ENCODE data around the gene HEXD.

Gene HEXD

GRCh38 chr17:82438401-82439193 lies 20.4 kb downstream of the HEXD start:
- FAIRE-seq (no peak), DNase-seq (ENCODE audit: insufficient read length, low spot score) (no peak)

DNA sequence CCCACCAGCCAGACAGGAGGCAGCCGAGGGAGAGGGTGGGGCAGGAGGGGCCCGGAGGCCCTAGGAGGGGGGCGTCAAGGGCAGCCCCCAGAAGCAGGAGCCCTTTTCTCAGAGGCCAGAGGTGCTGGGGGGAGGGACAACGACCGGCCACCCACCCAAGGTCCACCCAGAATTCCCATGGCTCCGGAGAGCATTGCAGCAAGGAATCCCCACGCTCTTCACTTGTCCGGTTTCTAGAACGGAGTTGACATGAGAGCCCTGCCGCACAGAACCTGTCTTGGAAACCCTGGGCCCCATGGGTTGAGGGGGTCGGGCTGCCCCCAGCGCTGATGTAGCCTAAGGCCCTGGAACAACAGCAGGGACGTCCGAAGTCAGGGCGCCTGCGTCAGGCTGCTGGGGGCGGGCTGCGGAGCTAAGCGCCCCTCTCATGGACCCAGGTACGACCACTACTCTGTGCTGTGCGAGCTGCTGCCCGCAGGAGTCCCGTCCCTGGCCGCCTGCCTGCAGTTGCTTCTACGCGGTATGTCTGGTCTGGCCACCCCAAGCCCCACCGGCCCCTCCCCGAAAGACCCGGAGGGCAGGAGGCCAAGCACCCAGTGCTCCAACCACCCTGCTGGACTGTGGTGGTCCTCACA lies 21.2 kb downstream of the HEXD start:
- FAIRE-seq (no peak), DNase-seq (ENCODE audit: insufficient read length, low spot score) (no peak)

- FAIRE-seq = no peak
Measured at GRCh38 chr17:82439829-82440365, 21.8 kb downstream of the HEXD start.

GRCh38 chr17:82440469-82440981 lies 22.4 kb downstream of the HEXD start:
- DNase-seq (ENCODE audit: insufficient read length, low spot score) = no peak
- no peak for FAIRE-seq

More at GRCh38 chr17:82439829-82440365, 21.8 kb downstream of the HEXD start:
- DNase-seq (ENCODE audit: insufficient read length, low spot score) = no peak

- FAIRE-seq (no peak), DNase-seq (ENCODE audit: insufficient read length, low spot score) (no peak)
Measured at GRCh38 chr17:82440991-82441627, 23.0 kb downstream of the HEXD start.

DNA sequence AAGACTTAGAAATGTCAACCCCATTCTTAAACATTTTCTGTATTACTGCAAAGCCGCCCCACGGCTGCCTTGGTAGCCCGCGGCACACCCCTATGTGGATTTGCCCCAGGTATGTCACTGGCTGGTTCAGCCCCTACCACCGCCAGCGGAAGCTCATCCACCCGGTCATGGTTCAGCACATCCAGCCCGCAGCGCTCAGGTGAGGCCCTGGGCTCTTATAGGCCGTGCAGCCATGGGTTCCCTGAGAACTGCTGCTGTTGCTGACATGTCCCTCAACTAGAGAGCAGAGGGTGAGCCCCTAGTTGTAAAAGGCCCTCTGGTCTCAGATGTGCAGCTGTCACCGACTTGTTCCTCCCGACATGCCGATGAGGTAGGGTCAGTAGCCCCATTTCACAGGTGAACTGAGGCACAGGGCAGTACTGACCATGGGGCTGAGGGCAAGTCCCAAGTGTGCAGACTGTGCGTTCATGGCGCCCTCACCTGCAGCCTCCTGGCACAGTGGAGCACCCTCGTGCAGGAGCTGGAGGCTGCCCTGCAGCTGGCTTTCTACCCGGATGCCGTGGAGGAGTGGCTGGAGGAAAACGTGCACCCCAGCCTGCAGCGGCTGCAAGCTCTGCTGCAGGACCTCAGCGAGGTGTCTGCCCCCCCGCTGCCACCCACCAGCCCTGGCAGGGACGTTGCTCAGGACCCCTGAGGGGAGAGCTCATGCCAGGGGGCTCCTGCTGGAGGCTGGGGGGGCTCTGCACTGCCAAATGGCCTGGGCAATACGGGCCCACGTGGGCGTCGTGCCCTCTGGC lies 23.7 kb downstream of the HEXD start:
- DNase-seq (ENCODE audit: insufficient read length, low spot score) (no peak), FAIRE-seq (no peak)

DNA sequence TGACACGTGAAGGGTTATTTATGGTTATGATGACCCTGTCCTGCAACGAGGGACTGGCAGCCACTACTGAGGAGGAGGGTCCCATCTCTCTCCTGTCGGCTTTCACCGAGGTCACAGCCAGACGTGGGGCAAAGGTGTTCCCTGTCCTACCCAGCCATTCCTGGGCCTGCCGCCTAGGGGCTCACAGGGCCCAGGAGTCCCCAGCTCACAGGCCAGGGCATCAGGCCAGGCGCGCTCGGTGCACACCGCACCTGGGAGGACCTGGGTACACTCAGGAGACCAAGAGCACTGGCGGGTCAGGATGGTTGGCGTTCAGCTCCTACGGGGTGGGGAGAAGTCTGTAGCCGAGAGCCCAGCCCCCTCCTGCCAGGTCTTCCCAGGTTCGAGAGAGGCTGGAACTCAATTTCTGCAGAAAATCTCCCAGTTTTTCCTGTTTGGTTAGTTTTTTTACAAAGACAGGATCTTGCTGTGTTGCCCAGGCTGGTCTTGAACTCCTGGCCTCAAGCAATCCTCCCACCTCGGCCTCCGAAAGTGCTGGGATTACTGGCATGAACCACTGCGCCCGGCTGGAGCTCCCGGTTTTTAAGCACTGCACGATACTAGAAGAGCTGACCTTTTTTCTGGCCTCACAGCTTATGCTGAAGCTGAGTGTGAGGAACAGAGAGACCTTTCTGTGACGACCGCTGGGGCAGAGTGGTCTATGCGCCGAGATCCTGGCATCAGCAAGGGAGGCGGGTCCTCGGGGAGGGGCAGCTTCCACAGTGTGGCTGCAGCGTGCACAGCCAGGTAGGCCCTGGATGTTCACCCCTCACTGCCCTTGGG lies 24.7 kb downstream of the HEXD start:
- DNase-seq (ENCODE audit: insufficient read length, low spot score) (no peak), FAIRE-seq (no peak)

DNA sequence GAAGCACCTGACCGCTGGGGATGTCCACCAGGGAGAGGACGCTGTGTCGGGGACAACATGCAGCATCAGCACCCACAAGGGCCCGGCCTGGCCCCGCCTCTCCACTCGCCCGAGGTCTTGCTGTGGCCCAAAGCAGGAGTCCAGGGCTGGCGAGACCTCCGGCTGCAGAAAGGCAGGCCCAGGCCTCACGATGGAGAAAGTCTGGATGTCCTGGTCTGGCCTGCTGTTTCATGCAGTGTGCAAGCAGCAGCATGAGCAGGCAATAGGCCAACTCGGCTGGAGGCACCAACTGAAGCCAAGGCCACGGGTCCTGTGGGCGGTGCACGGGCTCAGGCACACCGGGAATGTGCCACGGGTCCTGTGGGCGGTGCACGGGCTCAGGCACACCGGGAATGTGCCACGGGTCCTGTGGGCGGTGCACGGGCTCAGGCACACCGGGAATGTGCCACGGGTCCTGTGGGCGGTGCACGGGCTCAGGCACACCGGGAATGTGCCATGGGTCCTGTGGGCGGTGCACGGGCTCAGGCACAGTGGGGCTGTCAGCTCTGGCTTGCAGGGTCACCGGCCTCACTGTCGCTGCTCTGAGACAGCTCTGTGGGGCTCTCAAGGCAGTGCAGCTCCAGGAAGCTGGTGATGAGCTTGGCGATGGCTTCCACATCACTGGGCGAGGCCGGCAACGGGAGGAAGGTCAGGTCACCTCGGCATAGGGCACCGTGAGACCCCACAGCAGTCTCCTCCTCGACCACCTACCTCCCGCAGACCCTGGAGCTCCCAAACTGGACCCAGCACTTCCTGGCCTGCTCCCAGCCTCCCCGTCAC lies 25.5 kb downstream of the HEXD start:
- FAIRE-seq = no peak

DNA sequence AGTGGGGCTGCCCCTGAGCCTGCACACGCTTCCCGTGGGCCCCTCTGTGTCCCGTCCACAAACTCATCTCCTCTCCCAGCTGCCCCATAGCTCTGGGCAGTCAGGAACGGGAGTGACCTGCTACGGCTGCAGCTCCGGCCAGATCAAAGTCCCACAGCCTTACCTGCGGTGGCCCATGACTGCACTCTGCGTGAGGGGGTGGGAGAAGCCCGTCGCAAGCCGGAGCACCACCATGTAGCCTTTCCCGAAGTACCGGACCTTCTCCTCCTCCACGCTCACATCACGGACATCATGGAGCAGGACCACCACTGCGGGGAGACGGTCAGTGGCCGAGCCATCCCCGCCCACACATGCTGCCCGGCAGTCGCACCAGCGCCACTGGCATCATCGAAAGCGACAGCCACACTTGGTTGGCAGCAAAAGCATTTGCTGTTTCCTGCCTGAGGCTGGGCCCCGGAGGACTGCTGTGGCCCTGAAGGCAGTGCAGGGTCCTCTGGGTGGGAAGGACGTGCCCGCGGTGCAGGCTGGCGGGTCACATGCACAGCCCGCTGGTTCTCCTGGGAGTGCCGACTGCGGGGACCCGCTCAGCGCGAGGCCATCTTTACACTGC lies 26.2 kb downstream of the HEXD start:
- DNase-seq (ENCODE audit: insufficient read length, low spot score) (no peak), FAIRE-seq (no peak)

More for the DNA sequence above, 25.5 kb downstream of the HEXD start:
- DNase-seq (ENCODE audit: insufficient read length, low spot score) = no peak

DNA sequence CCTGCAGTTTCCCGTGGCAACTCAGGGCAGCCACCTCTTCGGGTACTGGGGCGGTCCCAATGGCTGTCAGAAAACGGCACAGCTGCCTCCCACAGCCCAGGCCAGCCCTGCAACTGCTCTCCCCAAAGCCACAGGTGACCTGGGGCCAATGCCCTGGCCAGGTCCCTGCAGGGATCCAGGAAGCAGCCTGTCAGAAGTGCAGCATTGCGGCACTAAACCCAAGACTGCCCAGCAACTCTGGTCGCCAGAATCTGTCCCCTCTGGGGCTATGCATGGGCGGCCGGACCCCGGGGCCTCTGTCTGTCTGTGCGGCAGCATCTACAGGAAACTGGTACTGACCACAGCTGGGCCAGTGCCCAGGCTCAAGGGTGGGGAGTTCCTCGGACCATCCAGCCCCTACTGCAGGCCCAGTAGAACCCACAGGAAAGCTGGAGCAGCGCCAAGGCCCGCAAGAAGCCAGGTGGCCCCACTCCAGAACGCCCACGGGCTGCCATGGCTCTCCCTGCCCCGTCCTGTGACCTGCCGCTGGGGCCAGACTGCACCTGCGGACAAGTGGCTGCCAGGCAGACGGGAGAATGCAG lies 26.9 kb downstream of the HEXD start:
- FAIRE-seq = no peak
- no peak for DNase-seq (ENCODE audit: insufficient read length, low spot score)

GRCh38 chr17:82445542-82445941 lies 27.4 kb downstream of the HEXD start:
- FAIRE-seq (no peak), DNase-seq (ENCODE audit: insufficient read length, low spot score) (no peak)

DNA sequence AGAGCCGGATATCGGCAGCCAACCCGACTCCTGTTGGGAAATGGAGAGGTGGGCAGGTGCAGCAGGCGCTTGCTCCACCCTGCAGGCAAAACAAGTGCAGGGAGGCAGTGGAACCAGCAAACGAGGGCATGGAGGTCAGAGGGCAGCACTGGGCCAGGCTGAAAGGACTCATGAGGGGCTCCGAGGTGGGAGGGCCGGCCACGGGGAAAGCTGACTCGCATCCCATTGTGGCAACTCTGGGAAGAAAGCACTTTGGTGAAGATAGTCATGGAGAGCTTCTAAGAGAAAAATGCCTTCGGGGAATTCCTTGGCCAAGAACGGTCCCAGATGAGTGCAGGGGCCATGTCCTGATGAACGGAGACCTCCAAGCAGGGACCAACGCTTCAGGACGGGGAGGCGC lies 28.0 kb downstream of the HEXD start:
- no peak for FAIRE-seq
- DNase-seq (ENCODE audit: insufficient read length, low spot score) = no peak

GRCh38 chr17:82446649-82447048 lies 28.5 kb downstream of the HEXD start:
- no peak for FAIRE-seq
- DNase-seq (ENCODE audit: insufficient read length, low spot score) = no peak

GRCh38 chr17:82447876-82448275 lies 29.7 kb downstream of the HEXD start:
- FAIRE-seq = no peak
- DNase-seq (ENCODE audit: insufficient read length, low spot score) = no peak

- FAIRE-seq (no peak), DNase-seq (ENCODE audit: insufficient read length, low spot score) (no peak)
Measured at GRCh38 chr17:82449131-82449882, 31.2 kb downstream of the HEXD start.

- FAIRE-seq (no peak), DNase-seq (ENCODE audit: insufficient read length, low spot score) (no peak)
Measured at GRCh38 chr17:82449883-82450356, 31.8 kb downstream of the HEXD start.

All from HTR-8/SVneo (cell line).